Epithelial cell of prostate (primary cell): Measurements from ENCODE around the gene SHROOM4.

ENCODE experiments used
- DNase-seq: peaks from one replicate; pipeline ENCODE4 v3.0.0-alpha.2; 2011; ENCODE audit warnings: low read depth, low spot score
- H3K27ac ChIP-seq: fragments of 450-650 bp; 2 replicates; pipeline ENCODE4 v1.5.1; 2017; ENCODE audit warnings: mild to moderate bottlenecking

The SHROOM4 gene

GRCh38 chrX:50798783-50799182 is 15.2 kb downstream of the SHROOM4 start:
- peak overlapping the region; percentile 52 for H3K27ac ChIP-seq
- DNase-seq, result no peak

- no peak for DNase-seq
- H3K27ac ChIP-seq, result no peak overlapping the region
Observed at GRCh38 chrX:50787099-50787498, 26.9 kb downstream of the SHROOM4 start.

- DNase-seq, result no peak
- no peak overlapping the region for H3K27ac ChIP-seq
Observed at GRCh38 chrX:50780144-50780543, 33.9 kb downstream of the SHROOM4 start.

GRCh38 chrX:50779694-50780093 is 34.3 kb downstream of the SHROOM4 start:
- no peak overlapping the region for H3K27ac ChIP-seq
- DNase-seq, result no peak

GRCh38 chrX:50778272-50778671 is 35.7 kb downstream of the SHROOM4 start:
- DNase-seq, result no peak
- H3K27ac ChIP-seq, result no peak overlapping the region

- no peak for DNase-seq
- H3K27ac ChIP-seq, result no peak overlapping the region
Observed at GRCh38 chrX:50776248-50776647, 37.7 kb downstream of the SHROOM4 start.

GRCh38 chrX:50771382-50771781 is 42.6 kb downstream of the SHROOM4 start:
- DNase-seq, result no peak
- no peak overlapping the region for H3K27ac ChIP-seq

- DNase-seq, result no peak
- H3K27ac ChIP-seq, result no peak overlapping the region
Observed at GRCh38 chrX:50770702-50771101, 43.3 kb downstream of the SHROOM4 start.

- H3K27ac ChIP-seq, result peak overlapping the region; percentile 4
- DNase-seq, result no peak
Observed at GRCh38 chrX:50769389-50770063, 44.5 kb downstream of the SHROOM4 start.

GRCh38 chrX:50768801-50769200 is 45.2 kb downstream of the SHROOM4 start:
- H3K27ac ChIP-seq, result no peak overlapping the region
- DNase-seq, result no peak

- no peak for DNase-seq
- H3K27ac ChIP-seq, result no peak overlapping the region
Observed at GRCh38 chrX:50765986-50766385, 48.0 kb downstream of the SHROOM4 start.

GRCh38 chrX:50762578-50762977 is 51.4 kb downstream of the SHROOM4 start:
- no peak for DNase-seq
- H3K27ac ChIP-seq, result no peak overlapping the region

GRCh38 chrX:50756276-50756675 is 57.7 kb downstream of the SHROOM4 start:
- no peak for DNase-seq
- H3K27ac ChIP-seq, result no peak overlapping the region

GRCh38 chrX:50751091-50751490 is 62.9 kb downstream of the SHROOM4 start:
- DNase-seq, result no peak
- H3K27ac ChIP-seq, result no peak overlapping the region

- no peak for DNase-seq
Observed at GRCh38 chrX:50747471-50747900, 66.5 kb downstream of the SHROOM4 start.

GRCh38 chrX:50736656-50737055 is 77.3 kb downstream of the SHROOM4 start:
- no peak for DNase-seq
- no peak overlapping the region for H3K27ac ChIP-seq

More at GRCh38 chrX:50747471-50747900, 66.5 kb downstream of the SHROOM4 start:
- no peak overlapping the region for H3K27ac ChIP-seq

- H3K27ac ChIP-seq, result no peak overlapping the region
- DNase-seq, result no peak
Observed at GRCh38 chrX:50726296-50726695, 87.7 kb downstream of the SHROOM4 start.

GRCh38 chrX:50725310-50725709 is 88.7 kb downstream of the SHROOM4 start:
- no peak overlapping the region for H3K27ac ChIP-seq
- DNase-seq, result no peak

- no peak for DNase-seq
Observed at GRCh38 chrX:50723006-50723405, 91.0 kb downstream of the SHROOM4 start.

GRCh38 chrX:50721764-50722521 is 92.1 kb downstream of the SHROOM4 start:
- DNase-seq, result no peak
- H3K27ac ChIP-seq, result no peak overlapping the region

More at GRCh38 chrX:50723006-50723405, 91.0 kb downstream of the SHROOM4 start:
- no peak overlapping the region for H3K27ac ChIP-seq

GRCh38 chrX:50719614-50720013 is 94.4 kb downstream of the SHROOM4 start:
- no peak for DNase-seq
- H3K27ac ChIP-seq, result no peak overlapping the region

GRCh38 chrX:50718776-50719175 is 95.2 kb downstream of the SHROOM4 start:
- no peak overlapping the region for H3K27ac ChIP-seq
- no peak for DNase-seq
